ENCODE data around the gene PRKCI.

DNA sequence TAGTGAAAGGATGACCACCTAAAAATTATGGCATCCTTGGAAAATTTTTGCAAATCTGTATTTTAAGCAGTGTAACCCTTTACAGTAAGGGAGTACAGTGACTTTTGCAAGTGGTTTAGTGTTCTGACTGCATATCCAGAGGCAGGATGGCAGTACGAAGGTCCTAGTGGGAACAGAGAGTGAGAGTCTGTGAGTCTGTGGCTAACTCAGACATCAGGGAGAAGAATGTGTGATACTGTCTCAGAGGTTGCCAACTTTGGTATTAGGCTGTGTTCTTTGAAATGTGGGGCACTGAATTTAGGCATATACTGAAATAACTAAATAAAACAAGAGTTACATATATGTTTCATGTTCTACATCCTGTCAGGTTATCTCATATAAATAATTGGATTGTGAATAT, 25.7 kb downstream of the PRKCI start:
- TF ChIP-seq TAF1 (IDR thresholded peaks at IDR 0.05; ENCODE audit: low read depth) (no peak), REST (IDR thresholded peaks at IDR 0.05; ENCODE audit: borderline replicate concordance) (no peak), POLR2AphosphoS5 (IDR thresholded peaks at IDR 0.05) (no peak), EZH2 (IDR thresholded peaks at IDR 0.05; ENCODE audit: borderline replicate concordance, insufficient read depth, low read length, poor library complexity, severe bottlenecking) (no peak), SMC3 (conservative IDR thresholded peaks at IDR 0.05; ENCODE audit: poor library complexity) (no peak), MXI1 (conservative IDR thresholded peaks at IDR 0.05; ENCODE audit: poor library complexity, severe bottlenecking) (no peak), EP300 (conservative IDR thresholded peaks at IDR 0.05; ENCODE audit: poor library complexity, severe bottlenecking) (no peak), RAD21 (conservative IDR thresholded peaks at IDR 0.05) (no peak)
- TF ChIP-seq, protein P1, sequence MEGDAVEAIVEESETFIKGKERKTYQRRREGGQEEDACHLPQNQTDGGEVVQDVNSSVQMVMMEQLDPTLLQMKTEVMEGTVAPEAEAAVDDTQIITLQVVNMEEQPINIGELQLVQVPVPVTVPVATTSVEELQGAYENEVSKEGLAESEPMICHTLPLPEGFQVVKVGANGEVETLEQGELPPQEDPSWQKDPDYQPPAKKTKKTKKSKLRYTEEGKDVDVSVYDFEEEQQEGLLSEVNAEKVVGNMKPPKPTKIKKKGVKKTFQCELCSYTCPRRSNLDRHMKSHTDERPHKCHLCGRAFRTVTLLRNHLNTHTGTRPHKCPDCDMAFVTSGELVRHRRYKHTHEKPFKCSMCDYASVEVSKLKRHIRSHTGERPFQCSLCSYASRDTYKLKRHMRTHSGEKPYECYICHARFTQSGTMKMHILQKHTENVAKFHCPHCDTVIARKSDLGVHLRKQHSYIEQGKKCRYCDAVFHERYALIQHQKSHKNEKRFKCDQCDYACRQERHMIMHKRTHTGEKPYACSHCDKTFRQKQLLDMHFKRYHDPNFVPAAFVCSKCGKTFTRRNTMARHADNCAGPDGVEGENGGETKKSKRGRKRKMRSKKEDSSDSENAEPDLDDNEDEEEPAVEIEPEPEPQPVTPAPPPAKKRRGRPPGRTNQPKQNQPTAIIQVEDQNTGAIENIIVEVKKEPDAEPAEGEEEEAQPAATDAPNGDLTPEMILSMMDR (IDR thresholded peaks at IDR 0.05; ENCODE audit: poor library complexity, severe bottlenecking) = no peak

Data from neural cell (in vitro differentiated cells).